Thyroid gland (tissue), 4 donors: ENCODE results near the gene NGEF. TPM values are rescaled to one million over a fixed set of nuclear protein-coding genes. Genes with fewer than 3 reads are reported as not detected.

Experiments
- DNase-seq, 2 donors: peaks; one replicate each; pipeline ENCODE4 v3.0.0-alpha.2; 2019
- H3K27ac ChIP-seq, 3 donors: fragments of 200-600 bp; sonication (generic); 1 replicate in 2 of 3; 2 replicates in 1 of 3; pipeline ENCODE4 v1.5.1; 2016 to 2019; ENCODE audit warnings: mild to moderate bottlenecking in 1 of 3, moderate library complexity in 1 of 3
- H3K27me3 ChIP-seq: fragments of 200-600 bp; sonication (generic); one replicate; pipeline ENCODE4 v1.5.1; 2019
- H3K36me3 ChIP-seq, 2 donors: fragments of 200-600 bp; sonication (generic); one replicate each; pipeline ENCODE4 v1.5.1; 2016 to 2019
- H3K4me1 ChIP-seq, 2 donors: fragments of 200-600 bp; sonication (generic); one replicate each; pipeline ENCODE4 v1.5.1; 2017 to 2019
- H3K4me3 ChIP-seq, 3 donors: fragments of 200-600 bp; sonication (generic); replicated peaks in 1 of 3; 1 replicate in 2 of 3; 2 replicates in 1 of 3; pipeline ENCODE4 v1.5.1; 2016; ENCODE audit warnings: mild to moderate bottlenecking in 1 of 3
- H3K9me3 ChIP-seq: fragments of 200-600 bp; sonication (generic); one replicate; pipeline ENCODE4 v1.5.1; 2017
- POLR2A ChIP-seq, 2 donors: fragments of 450-650 bp; IDR thresholded peaks; one replicate each; pipeline ENCODE4 v1.6.1; 2017; ENCODE audit warnings: antibody characterized with exemption in 2 of 2, mild to moderate bottlenecking in 2 of 2, moderate library complexity in 1 of 2
- WGBS, 2 donors: methylation state at CpG; one replicate each; pipeline ENCODE4 v1.1.5; 2017; 5-methylcytosine and 5-hydroxymethylcytosine counted together
- intact Hi-C: fragments of 100-400 bp; cut with DNase I; formaldehyde crosslinking; loops from one replicate; pipeline ENCODE4 v1.15.1; 2023
- total RNA-seq, 4 donors: library from RNA; depleted of rRNA; stranded (reverse); fragments of >200 nt; gene quantifications; one replicate each; pipeline ENCODE4 v1.2.3, GENCODE V29; 2016
- TF ChIP-seq, protein P1 (sequence below), 6 experiments: fragments of 200-600 bp in 3 of 6; fragments of 450-650 bp in 3 of 6; sonication (generic) in 3 of 6; IDR thresholded peaks; one replicate each; pipeline ENCODE4 v1.5.1; 2016 to 2019; ENCODE audit warnings: antibody characterized with exemption in 6 of 6, mild to moderate bottlenecking in 2 of 6, inconsistent platforms in 1 of 6, moderate library complexity in 1 of 6

NGEF gene
- total RNA-seq, 4 donors from 2014 or later = 0.11 to 2.1 TPM; not detected in 2

DNA sequence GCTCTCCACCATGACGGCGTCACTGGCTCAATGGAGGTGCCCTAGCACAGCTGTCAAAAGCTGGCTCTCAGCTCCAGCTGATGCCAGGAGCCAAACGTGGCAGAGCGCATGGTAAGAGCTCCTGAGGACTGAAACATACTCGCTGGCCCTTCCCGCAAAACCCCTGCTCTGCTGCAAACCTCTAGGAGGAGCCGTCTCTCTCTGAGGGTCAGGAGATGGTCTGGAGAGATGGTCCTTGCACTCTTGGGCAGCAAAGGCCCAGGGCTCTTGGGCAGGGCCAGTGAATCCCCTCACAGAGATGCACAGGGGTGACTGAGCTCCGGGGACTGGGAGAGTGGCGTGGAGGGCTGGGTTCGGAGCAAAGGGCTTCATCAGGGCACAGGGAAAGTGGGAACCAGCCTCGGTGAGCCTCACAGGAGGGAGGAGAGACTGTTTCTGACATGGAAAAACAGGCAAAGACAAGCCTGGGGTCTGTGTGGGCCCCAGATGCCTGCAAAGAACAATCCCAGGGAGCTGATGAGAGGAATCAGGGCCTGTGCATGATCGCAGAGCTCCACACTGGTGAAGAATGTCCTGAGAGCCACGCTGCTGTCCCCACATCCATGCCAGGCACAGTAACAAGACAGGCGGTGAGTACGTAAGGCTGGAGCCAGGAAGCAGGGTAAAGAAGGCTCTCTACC, 125.7 kb downstream of the NGEF start:
- H3K9me3 ChIP-seq = no peaks in the 10 kb centered on the region
- WGBS, 2 donors = 79 to 80% methylated on average over 9 to 12 of the region's 15 CpGs
- no peaks in the 10 kb centered on the region for H3K36me3 ChIP-seq
- H3K4me3 ChIP-seq = no peak overlapping the region
- H3K27me3 ChIP-seq = no peaks in the 10 kb centered on the region
- intact Hi-C loops = no loop called here
- TF ChIP-seq, protein P1, sequence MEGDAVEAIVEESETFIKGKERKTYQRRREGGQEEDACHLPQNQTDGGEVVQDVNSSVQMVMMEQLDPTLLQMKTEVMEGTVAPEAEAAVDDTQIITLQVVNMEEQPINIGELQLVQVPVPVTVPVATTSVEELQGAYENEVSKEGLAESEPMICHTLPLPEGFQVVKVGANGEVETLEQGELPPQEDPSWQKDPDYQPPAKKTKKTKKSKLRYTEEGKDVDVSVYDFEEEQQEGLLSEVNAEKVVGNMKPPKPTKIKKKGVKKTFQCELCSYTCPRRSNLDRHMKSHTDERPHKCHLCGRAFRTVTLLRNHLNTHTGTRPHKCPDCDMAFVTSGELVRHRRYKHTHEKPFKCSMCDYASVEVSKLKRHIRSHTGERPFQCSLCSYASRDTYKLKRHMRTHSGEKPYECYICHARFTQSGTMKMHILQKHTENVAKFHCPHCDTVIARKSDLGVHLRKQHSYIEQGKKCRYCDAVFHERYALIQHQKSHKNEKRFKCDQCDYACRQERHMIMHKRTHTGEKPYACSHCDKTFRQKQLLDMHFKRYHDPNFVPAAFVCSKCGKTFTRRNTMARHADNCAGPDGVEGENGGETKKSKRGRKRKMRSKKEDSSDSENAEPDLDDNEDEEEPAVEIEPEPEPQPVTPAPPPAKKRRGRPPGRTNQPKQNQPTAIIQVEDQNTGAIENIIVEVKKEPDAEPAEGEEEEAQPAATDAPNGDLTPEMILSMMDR (IDR thresholded peaks at IDR 0.05) = no peak
- no peak for TF ChIP-seq POLR2A (IDR thresholded peaks at IDR 0.05)
- H3K4me1 ChIP-seq = peaks cover 3 to 4% of the 10 kb centered on the region in 2 donors
- H3K27ac ChIP-seq = no peak overlapping the region
- no peak for DNase-seq

GRCh38 chr2:232886632-232887031, 126.4 kb downstream of the NGEF start:
- Histone ChIP-seq H3K9me3 (no peaks in the 10 kb centered on the region), H3K36me3 (no peaks in the 10 kb centered on the region), H3K27me3 (no peaks in the 10 kb centered on the region), H3K4me3 (no peak overlapping the region), H3K27ac (no peak overlapping the region), H3K4me1 (peaks cover 3 to 4% of the 10 kb centered on the region in 2 donors)
- WGBS, 2 donors = 74 to 79% methylated on average over 7 of the region's 7 CpGs
- TF ChIP-seq, protein P1 (IDR thresholded peaks at IDR 0.05) = no peak
- no peak for TF ChIP-seq POLR2A (IDR thresholded peaks at IDR 0.05)
- no peak for DNase-seq
- intact Hi-C loops = no loop called here

DNA sequence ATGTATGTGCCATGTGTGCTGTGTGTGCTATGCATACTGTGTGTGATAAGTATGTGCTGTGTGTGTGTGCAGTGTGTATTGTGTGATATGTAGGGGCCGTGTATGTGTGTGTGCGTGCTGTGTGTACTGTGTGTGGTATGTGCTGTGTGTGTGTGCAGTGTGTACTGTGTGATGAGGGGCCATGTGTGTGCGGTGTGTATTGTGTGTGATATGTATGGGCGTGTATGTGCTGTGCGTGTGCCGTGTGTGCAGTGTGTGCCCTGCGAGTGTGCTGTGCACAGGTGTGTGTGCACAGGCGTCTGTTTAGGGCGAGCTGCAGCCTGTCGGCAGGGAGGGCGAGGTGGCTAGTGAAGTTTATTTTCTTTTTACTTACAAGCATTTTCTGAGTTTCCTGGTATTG, 126.9 kb downstream of the NGEF start:
- Histone ChIP-seq H3K27me3 (no peaks in the 10 kb centered on the region), H3K4me1 (peaks cover 2 to 3% of the 10 kb centered on the region in 2 donors), H3K4me3 (no peak overlapping the region), H3K36me3 (no peaks in the 10 kb centered on the region), H3K27ac (no peak overlapping the region), H3K9me3 (no peaks in the 10 kb centered on the region)
- TF ChIP-seq POLR2A (IDR thresholded peaks at IDR 0.05) = no peak
- TF ChIP-seq, protein P1 (IDR thresholded peaks at IDR 0.05) = no peak
- no peak for DNase-seq
- intact Hi-C loops = no loop called here
- WGBS, 2 donors = 88 to 89% methylated on average over 11 of the region's 11 CpGs

DNA sequence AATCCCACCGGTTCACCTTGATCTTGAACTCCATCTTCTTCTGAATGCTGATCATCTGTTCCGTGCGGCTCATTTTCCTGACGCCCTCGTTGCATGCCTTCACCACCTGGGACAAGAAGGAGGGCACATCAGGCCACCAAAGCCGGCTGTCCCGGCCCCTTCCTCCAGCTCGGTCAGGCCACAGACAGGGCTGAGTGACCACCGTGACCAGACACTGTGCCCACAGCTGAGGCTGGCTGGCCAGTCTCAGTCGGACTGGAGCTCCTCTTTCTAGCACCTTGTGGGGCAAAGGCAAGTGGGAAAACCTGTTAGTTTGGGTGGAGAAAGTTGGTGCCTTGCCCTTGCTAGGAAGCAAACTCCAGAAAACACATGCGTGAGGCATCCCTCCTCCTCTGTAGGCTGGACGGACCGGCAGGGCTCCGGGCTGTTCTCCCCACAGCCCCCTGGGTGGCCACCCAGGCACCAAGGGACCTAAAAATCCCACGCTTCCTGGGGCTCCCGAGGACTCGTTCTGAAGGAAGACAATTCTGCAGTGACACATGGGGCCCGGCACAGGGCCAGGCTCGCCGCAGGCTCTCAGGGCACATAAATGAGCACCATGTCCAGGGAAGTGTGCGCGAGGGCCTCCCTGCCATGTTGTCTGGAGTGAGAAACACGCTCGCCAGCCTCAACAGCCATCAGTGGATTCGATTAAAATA, 127.6 kb downstream of the NGEF start:
- Histone ChIP-seq H3K27ac (no peak overlapping the region), H3K4me1 (no peaks in the 10 kb centered on the region), H3K4me3 (no peak overlapping the region), H3K9me3 (no peaks in the 10 kb centered on the region), H3K36me3 (no peaks in the 10 kb centered on the region), H3K27me3 (no peaks in the 10 kb centered on the region)
- WGBS, 2 donors = 78 to 84% methylated on average over 16 to 19 of the region's 25 CpGs
- intact Hi-C loops = no loop called here
- DNase-seq = no peak
- TF ChIP-seq, protein P1 (IDR thresholded peaks at IDR 0.05) = no peak
- TF ChIP-seq POLR2A (IDR thresholded peaks at IDR 0.05) = no peak
